OCI-LY1 (cell line): ENCODE data around the gene ZNF768.

Source experiments
- H2AFZ ChIP-seq: fragments of 200-600 bp; sonication (generic), shearing (Covaris generic); 2 replicates; pipeline ENCODE4 v1.6.0; 2014; ENCODE audit warnings: antibody characterized with exemption, mild to moderate bottlenecking, low read length
- H3F3A ChIP-seq: fragments of 200-600 bp; sonication (generic), shearing (Covaris generic); 2 replicates; pipeline ENCODE4 v1.6.0; 2014; ENCODE audit warnings: mild to moderate bottlenecking, antibody characterized with exemption, low read length, moderate library complexity; ENCODE audit not compliant: insufficient read depth
- H3K27ac ChIP-seq: fragments of 200-600 bp; sonication (generic); 2 replicates; pipeline ENCODE4 v1.5.1; 2014; ENCODE audit warnings: low read length, mixed run types, mild to moderate bottlenecking, low read depth; ENCODE audit not compliant: poor library complexity, severe bottlenecking
- H3K27me3 ChIP-seq: fragments of 200-600 bp; sonication (generic); 2 replicates; pipeline ENCODE4 v1.6.0; 2014; ENCODE audit warnings: antibody characterized with exemption, mild to moderate bottlenecking, low read length, moderate library complexity; ENCODE audit not compliant: insufficient read depth
- H3K36me3 ChIP-seq: fragments of 200-600 bp; sonication (generic); 2 replicates; pipeline ENCODE4 v1.6.1; 2014; ENCODE audit warnings: mild to moderate bottlenecking, antibody characterized with exemption, low read length, moderate library complexity, mixed read lengths; ENCODE audit not compliant: insufficient read depth
- H3K4me1 ChIP-seq: fragments of 200-600 bp; sonication (generic); 2 replicates; pipeline ENCODE4 v1.5.1; 2014; ENCODE audit warnings: mild to moderate bottlenecking, low read length, moderate library complexity; ENCODE audit not compliant: insufficient read depth, severe bottlenecking
- H3K4me2 ChIP-seq: fragments of 200-600 bp; sonication (generic), shearing (Covaris generic); 2 replicates; pipeline ENCODE4 v1.6.1; 2014; ENCODE audit warnings: low read length
- H3K4me3 ChIP-seq: fragments of 200-600 bp; sonication (generic); 2 replicates; pipeline ENCODE4 v1.5.1; 2014; ENCODE audit warnings: low read length, low read depth, mild to moderate bottlenecking, mixed read lengths; ENCODE audit not compliant: poor library complexity, severe bottlenecking
- H3K79me2 ChIP-seq: fragments of 200-600 bp; shearing (Covaris generic); 2 replicates; pipeline ENCODE4 v1.6.1; 2016; ENCODE audit warnings: mixed run types, low read length, mixed read lengths; ENCODE audit not compliant: insufficient read depth
- H3K9ac ChIP-seq: fragments of 200-600 bp; sonication (generic), shearing (Covaris generic); 2 replicates; pipeline ENCODE4 v1.6.1; 2014; ENCODE audit warnings: mild to moderate bottlenecking, low read length, mixed read lengths
- H3K9me2 ChIP-seq: fragments of 200-600 bp; sonication (generic), shearing (Covaris generic); 2 replicates; pipeline ENCODE4 v1.6.1; 2014; ENCODE audit warnings: low read depth, mild to moderate bottlenecking, low read length, mixed read lengths
- H3K9me3 ChIP-seq: fragments of 200-600 bp; shearing (Covaris generic); 2 replicates; pipeline ENCODE4 v1.6.1; 2014; ENCODE audit warnings: low read length, mixed read lengths
- H4K20me1 ChIP-seq: fragments of 200-600 bp; sonication (generic), shearing (Covaris generic); 2 replicates; pipeline ENCODE4 v1.6.0; 2016; ENCODE audit warnings: mild to moderate bottlenecking, low read length; ENCODE audit not compliant: insufficient read depth
- EZH2 ChIP-seq: fragments of 200-600 bp; sonication (generic), shearing (Covaris generic); IDR thresholded peaks from 2 replicates; pipeline ENCODE4 v1.8.0; 2017; ENCODE audit warnings: borderline replicate concordance, mixed run types, mild to moderate bottlenecking, antibody characterized with exemption, low read length, moderate library complexity, mixed read lengths
- TF ChIP-seq, protein P1 (sequence below): fragments of 200-600 bp; sonication (generic), shearing (Covaris generic); IDR thresholded peaks from 2 replicates; pipeline ENCODE4 v1.5.1; 2017; ENCODE audit warnings: mild to moderate bottlenecking, antibody characterized with exemption, low read length, moderate library complexity, mixed read lengths

ZNF768 gene

DNA sequence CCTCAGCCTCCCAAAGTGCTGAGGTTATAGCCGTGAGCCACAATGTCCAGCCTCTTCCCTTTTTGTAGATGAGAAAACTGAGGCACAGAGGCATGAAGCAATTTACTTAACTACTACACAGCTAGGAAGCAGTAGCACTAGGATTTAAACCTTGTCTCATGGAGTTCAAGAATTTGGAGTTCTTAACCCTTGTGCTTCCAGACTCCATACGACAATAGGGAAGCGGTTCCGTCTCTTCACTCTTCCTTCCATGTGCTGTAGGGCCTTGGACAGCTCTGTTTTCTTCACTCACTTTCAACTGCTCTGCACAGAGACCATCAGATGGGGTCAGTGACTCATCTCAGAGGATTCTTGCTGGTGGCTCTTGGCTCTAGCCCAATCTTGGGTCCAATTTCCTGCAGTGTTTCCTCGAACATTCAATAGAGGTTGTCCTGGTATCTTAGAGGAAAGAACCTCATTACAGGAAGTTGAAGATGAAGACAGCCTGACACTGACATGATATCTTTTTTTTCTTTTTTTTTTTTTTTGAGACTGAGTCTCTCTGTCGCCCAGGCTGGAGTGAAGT, 34.5 kb downstream of the ZNF768 start:
- no peaks in the 10 kb centered on the region for H3K4me1 ChIP-seq
- no peak overlapping the region for H3K27ac ChIP-seq
- TF ChIP-seq EZH2: no peak
- TF ChIP-seq, protein P1, sequence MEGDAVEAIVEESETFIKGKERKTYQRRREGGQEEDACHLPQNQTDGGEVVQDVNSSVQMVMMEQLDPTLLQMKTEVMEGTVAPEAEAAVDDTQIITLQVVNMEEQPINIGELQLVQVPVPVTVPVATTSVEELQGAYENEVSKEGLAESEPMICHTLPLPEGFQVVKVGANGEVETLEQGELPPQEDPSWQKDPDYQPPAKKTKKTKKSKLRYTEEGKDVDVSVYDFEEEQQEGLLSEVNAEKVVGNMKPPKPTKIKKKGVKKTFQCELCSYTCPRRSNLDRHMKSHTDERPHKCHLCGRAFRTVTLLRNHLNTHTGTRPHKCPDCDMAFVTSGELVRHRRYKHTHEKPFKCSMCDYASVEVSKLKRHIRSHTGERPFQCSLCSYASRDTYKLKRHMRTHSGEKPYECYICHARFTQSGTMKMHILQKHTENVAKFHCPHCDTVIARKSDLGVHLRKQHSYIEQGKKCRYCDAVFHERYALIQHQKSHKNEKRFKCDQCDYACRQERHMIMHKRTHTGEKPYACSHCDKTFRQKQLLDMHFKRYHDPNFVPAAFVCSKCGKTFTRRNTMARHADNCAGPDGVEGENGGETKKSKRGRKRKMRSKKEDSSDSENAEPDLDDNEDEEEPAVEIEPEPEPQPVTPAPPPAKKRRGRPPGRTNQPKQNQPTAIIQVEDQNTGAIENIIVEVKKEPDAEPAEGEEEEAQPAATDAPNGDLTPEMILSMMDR: no peak
- no peaks in the 10 kb centered on the region for H3K9me3 ChIP-seq
- H3F3A ChIP-seq: no peaks in the 10 kb centered on the region
- H3K36me3 ChIP-seq: peaks cover 86% of the 10 kb centered on the region
- no peaks in the 10 kb centered on the region for H3K27me3 ChIP-seq
- H2AFZ ChIP-seq: no peak overlapping the region
- no peaks in the 10 kb centered on the region for H4K20me1 ChIP-seq
- H3K9ac ChIP-seq: no peak overlapping the region
- H3K4me3 ChIP-seq: no peak overlapping the region
- H3K79me2 ChIP-seq: no peaks in the 10 kb centered on the region
- H3K9me2 ChIP-seq: no peaks in the 10 kb centered on the region
- H3K4me2 ChIP-seq: no peak overlapping the region

DNA sequence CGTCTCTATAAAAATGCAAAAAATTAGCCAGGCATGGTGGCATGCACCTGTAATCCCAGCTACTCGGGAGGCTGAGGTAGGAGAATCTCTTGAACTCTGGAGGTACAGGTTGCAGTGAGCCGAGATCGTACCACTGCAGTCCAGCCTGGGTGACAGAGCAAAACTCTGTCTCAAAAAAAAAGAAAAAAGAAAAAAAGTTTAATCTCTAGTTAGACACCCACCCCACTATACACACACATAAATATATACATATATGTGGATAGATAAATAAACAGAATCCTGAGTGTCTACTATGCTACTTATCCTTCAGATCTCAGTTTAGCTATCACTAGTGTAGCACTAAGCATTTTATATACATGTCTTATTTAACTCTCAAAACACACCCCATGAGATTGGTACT, 35.1 kb downstream of the ZNF768 start:
- Histone ChIP-seq H3K9me2 (no peaks in the 10 kb centered on the region), H3K9ac (no peak overlapping the region), H2AFZ (no peak overlapping the region), H3K36me3 (peaks cover 86% of the 10 kb centered on the region), H3K4me2 (no peak overlapping the region), H4K20me1 (no peaks in the 10 kb centered on the region), H3K4me1 (no peaks in the 10 kb centered on the region), H3K79me2 (no peaks in the 10 kb centered on the region), H3K9me3 (no peaks in the 10 kb centered on the region), H3K27me3 (no peaks in the 10 kb centered on the region), H3F3A (no peaks in the 10 kb centered on the region), H3K4me3 (no peak overlapping the region), H3K27ac (no peak overlapping the region)
- TF ChIP-seq, protein P1: no peak
- no peak for TF ChIP-seq EZH2

DNA sequence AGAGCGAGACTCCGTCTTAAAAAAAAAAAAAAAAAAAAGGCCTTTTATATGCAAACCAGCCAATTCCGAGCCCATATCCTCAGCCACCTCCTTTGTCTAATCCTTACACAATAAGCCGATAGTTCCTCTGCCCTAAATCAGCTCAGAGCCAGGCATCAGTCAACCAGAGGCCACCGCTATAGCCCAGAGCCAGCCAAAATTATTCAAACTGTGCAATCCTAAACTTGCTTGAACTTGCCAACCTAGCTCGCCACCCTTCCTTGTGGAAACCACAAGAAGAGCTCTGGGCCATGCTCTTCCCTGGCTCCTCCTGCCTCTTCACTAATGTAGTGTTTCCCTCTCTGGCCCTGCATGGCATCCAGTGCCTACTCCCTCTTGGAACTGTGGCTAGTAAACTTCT, 36.2 kb downstream of the ZNF768 start:
- Histone ChIP-seq H3K27ac (no peak overlapping the region), H3K36me3 (peaks cover 89% of the 10 kb centered on the region), H3K4me1 (no peaks in the 10 kb centered on the region), H3K9me3 (no peaks in the 10 kb centered on the region), H3K4me2 (no peak overlapping the region), H3K9me2 (no peaks in the 10 kb centered on the region), H3K9ac (no peak overlapping the region), H4K20me1 (no peaks in the 10 kb centered on the region), H3F3A (no peaks in the 10 kb centered on the region), H2AFZ (no peak overlapping the region), H3K27me3 (no peaks in the 10 kb centered on the region), H3K4me3 (no peak overlapping the region), H3K79me2 (no peaks in the 10 kb centered on the region)
- TF ChIP-seq EZH2: no peak
- TF ChIP-seq, protein P1: no peak
